NCI-H510A treated with DMSO at 0.1 percent for 48 hours (cell line): ENCODE measurements around the gene SNX27.
"Not testable (repeated sequence)": the region's sequence is repeated elsewhere in the genome, so short reads cannot be mapped to it uniquely, and the experiment has no call there.

ENCODE experiments used
- DNase-seq: peaks from one replicate; lab custom pipeline; 2025; lab: John Stamatoyannopoulos, UW

SNX27 gene

GRCh38 chr1:151611832-151612500 is at the start of gene SNX27:
Gene SNX27 (plus strand): TSS chr1:151612050. CDS start chr1:151612202, 152 bp downstream.
- peak; percentile 81 for DNase-seq

- no peak for DNase-seq
These were observed 49.2 kb upstream of the SNX27 start for GRCh38 chr1:151562661-151563060.

- DNase-seq: no peak
These were observed 48.5 kb upstream of the SNX27 start for GRCh38 chr1:151563376-151563775.

- DNase-seq: no peak
These were observed 46.2 kb upstream of the SNX27 start for GRCh38 chr1:151565502-151566189.

GRCh38 chr1:151568626-151569088 is 43.2 kb upstream of the SNX27 start:
- no peak for DNase-seq

GRCh38 chr1:151570819-151571218 is 41.0 kb upstream of the SNX27 start:
- DNase-seq: no peak

GRCh38 chr1:151574575-151575529 is 37.0 kb upstream of the SNX27 start:
- no peak for DNase-seq

- no peak for DNase-seq
These were observed 34.7 kb upstream of the SNX27 start for GRCh38 chr1:151577173-151577572.

- no peak for DNase-seq
These were observed 32.9 kb upstream of the SNX27 start for GRCh38 chr1:151578941-151579340.

GRCh38 chr1:151579436-151580225 is 32.2 kb upstream of the SNX27 start:
- no peak for DNase-seq

GRCh38 chr1:151581451-151581850 is 30.4 kb upstream of the SNX27 start:
- DNase-seq: no peak

- no peak for DNase-seq
These were observed 29.9 kb upstream of the SNX27 start for GRCh38 chr1:151581921-151582320.

- DNase-seq: no peak
These were observed 28.1 kb upstream of the SNX27 start for GRCh38 chr1:151583796-151584195.

- DNase-seq: no peak
These were observed 27.6 kb upstream of the SNX27 start for GRCh38 chr1:151584278-151584677.

- DNase-seq: no peak
These were observed 27.1 kb upstream of the SNX27 start for GRCh38 chr1:151584780-151585179.

- DNase-seq: no peak
These were observed 26.2 kb upstream of the SNX27 start for GRCh38 chr1:151585622-151586021.

- DNase-seq: no peak
These were observed 20.9 kb upstream of the SNX27 start for GRCh38 chr1:151590961-151591360.

- no peak for DNase-seq
These were observed 18.1 kb upstream of the SNX27 start for GRCh38 chr1:151593730-151594129.

- peak; percentile 82 for DNase-seq
These were observed 17.7 kb upstream of the SNX27 start for GRCh38 chr1:151594143-151594625.

GRCh38 chr1:151596166-151596953 is 15.5 kb upstream of the SNX27 start:
- no peak for DNase-seq

GRCh38 chr1:151602550-151602949 is 9.3 kb upstream of the SNX27 start:
- not testable (repeated sequence) for DNase-seq
